Measurements from ENCODE around the gene DNAH7. TPM values are rescaled to one million over a fixed set of nuclear protein-coding genes. Genes with fewer than 3 reads are reported as not detected.

The DNAH7 gene
- total RNA-seq, 1 donor from 2014 or later, result 1.2 TPM

GRCh38 chr2:195834836-195835235 is 233.8 kb downstream of the DNAH7 start:
- H3K36me3 Mint-ChIP-seq (ENCODE audit: low read depth, unreplicated experiment), result no peaks in the 10 kb centered on the region
- TF ChIP-seq EZH2 (IDR thresholded peaks at IDR 0.05; ENCODE audit: insufficient read depth, low read length) (no peak), CTCF (IDR thresholded peaks at IDR 0.05; ENCODE audit: insufficient read depth, low read depth, low read length) (no peak)
- Histone ChIP-seq H3K4me3 (ENCODE audit: insufficient read depth, low read depth, low read length) (no peak overlapping the region), H3K27ac (ENCODE audit: low read depth, low read length) (no peak overlapping the region), H2AFZ (ENCODE audit: low read depth, low read length) (no peak overlapping the region), H3K36me3 (ENCODE audit: insufficient read depth, low read length) (no peaks in the 10 kb centered on the region), H3K9ac (ENCODE audit: low read length) (no peak overlapping the region), H3K27me3 (ENCODE audit: insufficient read depth, low read length) (no peaks in the 10 kb centered on the region), H3K9me3 (ENCODE audit: insufficient read depth, low read depth, low read length) (no peaks in the 10 kb centered on the region), H3K79me2 (ENCODE audit: insufficient read depth, low read length) (no peaks in the 10 kb centered on the region), H3K4me1 (ENCODE audit: insufficient read depth, low read length) (no peaks in the 10 kb centered on the region), H3K4me2 (ENCODE audit: low read length) (no peak overlapping the region), H4K20me1 (ENCODE audit: insufficient read depth, low read length) (no peaks in the 10 kb centered on the region)
- H3K4me1 Mint-ChIP-seq (ENCODE audit: low read depth, unreplicated experiment), result no peaks in the 10 kb centered on the region
- no peaks in the 10 kb centered on the region for H3K9me3 Mint-ChIP-seq (ENCODE audit: unreplicated experiment)
- H3K27ac Mint-ChIP-seq (ENCODE audit: unreplicated experiment), result no peak overlapping the region
- FAIRE-seq (no peak), DNase-seq (ENCODE audit: low read depth) (no peak)
- no peak overlapping the region for H3K4me3 Mint-ChIP-seq (ENCODE audit: unreplicated experiment)
- H3K27me3 Mint-ChIP-seq (ENCODE audit: low read depth, unreplicated experiment), result no peaks in the 10 kb centered on the region

GRCh38 chr2:195830968-195831950 is 237.4 kb downstream of the DNAH7 start:
- H3K27ac ChIP-seq (ENCODE audit: low read depth, low read length), result no peak overlapping the region
- H4K20me1 ChIP-seq (ENCODE audit: insufficient read depth, low read length), result no peaks in the 10 kb centered on the region
- H3K79me2 ChIP-seq (ENCODE audit: insufficient read depth, low read length), result no peaks in the 10 kb centered on the region
- H3K4me1 Mint-ChIP-seq (ENCODE audit: low read depth, unreplicated experiment), result no peaks in the 10 kb centered on the region
- TF ChIP-seq CTCF (IDR thresholded peaks at IDR 0.05; ENCODE audit: insufficient read depth, low read depth, low read length), result no peak
- TF ChIP-seq EZH2 (IDR thresholded peaks at IDR 0.05; ENCODE audit: insufficient read depth, low read length), result no peak
- no peaks in the 10 kb centered on the region for H3K9me3 ChIP-seq (ENCODE audit: insufficient read depth, low read depth, low read length)
- H3K4me3 Mint-ChIP-seq (ENCODE audit: unreplicated experiment), result no peak overlapping the region
- DNase-seq (ENCODE audit: low read depth), result no peak
- H3K4me2 ChIP-seq (ENCODE audit: low read length), result no peak overlapping the region
- no peaks in the 10 kb centered on the region for H3K36me3 ChIP-seq (ENCODE audit: insufficient read depth, low read length)
- H3K4me1 ChIP-seq (ENCODE audit: insufficient read depth, low read length), result no peaks in the 10 kb centered on the region
- no peaks in the 10 kb centered on the region for H3K27me3 ChIP-seq (ENCODE audit: insufficient read depth, low read length)
- no peak for FAIRE-seq
- no peaks in the 10 kb centered on the region for H3K9me3 Mint-ChIP-seq (ENCODE audit: unreplicated experiment)
- no peak overlapping the region for H2AFZ ChIP-seq (ENCODE audit: low read depth, low read length)
- no peak overlapping the region for H3K9ac ChIP-seq (ENCODE audit: low read length)
- H3K27ac Mint-ChIP-seq (ENCODE audit: unreplicated experiment), result no peak overlapping the region
- H3K36me3 Mint-ChIP-seq (ENCODE audit: low read depth, unreplicated experiment), result no peaks in the 10 kb centered on the region
- H3K27me3 Mint-ChIP-seq (ENCODE audit: low read depth, unreplicated experiment), result no peaks in the 10 kb centered on the region
- no peak overlapping the region for H3K4me3 ChIP-seq (ENCODE audit: insufficient read depth, low read depth, low read length)

- Mint-ChIP-seq H3K27ac (ENCODE audit: unreplicated experiment) (no peak overlapping the region), H3K9me3 (ENCODE audit: unreplicated experiment) (no peaks in the 10 kb centered on the region), H3K4me3 (ENCODE audit: unreplicated experiment) (no peak overlapping the region), H3K4me1 (ENCODE audit: low read depth, unreplicated experiment) (peaks cover 16% of the 10 kb centered on the region), H3K27me3 (ENCODE audit: low read depth, unreplicated experiment) (no peaks in the 10 kb centered on the region), H3K36me3 (ENCODE audit: low read depth, unreplicated experiment) (no peaks in the 10 kb centered on the region)
- Histone ChIP-seq H3K9ac (ENCODE audit: low read length) (no peak overlapping the region), H3K4me1 (ENCODE audit: insufficient read depth, low read length) (no peaks in the 10 kb centered on the region), H3K27ac (ENCODE audit: low read depth, low read length) (no peak overlapping the region), H3K4me2 (ENCODE audit: low read length) (no peak overlapping the region), H4K20me1 (ENCODE audit: insufficient read depth, low read length) (no peaks in the 10 kb centered on the region), H3K27me3 (ENCODE audit: insufficient read depth, low read length) (peaks cover 3% of the 10 kb centered on the region), H2AFZ (ENCODE audit: low read depth, low read length) (no peak overlapping the region), H3K4me3 (ENCODE audit: insufficient read depth, low read depth, low read length) (no peak overlapping the region), H3K79me2 (ENCODE audit: insufficient read depth, low read length) (no peaks in the 10 kb centered on the region), H3K9me3 (ENCODE audit: insufficient read depth, low read depth, low read length) (no peaks in the 10 kb centered on the region), H3K36me3 (ENCODE audit: insufficient read depth, low read length) (no peaks in the 10 kb centered on the region)
- DNase-seq (ENCODE audit: low read depth), result no peak
- FAIRE-seq, result no peak
- TF ChIP-seq CTCF (IDR thresholded peaks at IDR 0.05; ENCODE audit: insufficient read depth, low read depth, low read length) (no peak), EZH2 (IDR thresholded peaks at IDR 0.05; ENCODE audit: insufficient read depth, low read length) (no peak)
These were observed 244.2 kb downstream of the DNAH7 start for GRCh38 chr2:195824478-195824877.
